K562 (cell line): ENCODE measurements around the gene GDF15. TPM values are rescaled to one million over a fixed set of nuclear protein-coding genes. Genes with fewer than 3 reads are reported as not detected.

ENCODE experiments used
- EP400 ChIP-seq: fragments of 450-650 bp; IDR thresholded peaks from 2 replicates; pipeline ENCODE4 v1.6.1; 2017; ENCODE audit warnings: antibody characterized with exemption, mild to moderate bottlenecking, moderate library complexity
- FIP1L1 ChIP-seq: fragments of 200-400 bp; formaldehyde crosslinking; IDR thresholded peaks from 2 replicates; pipeline ENCODE4 v1.6.1; 2018; ENCODE audit warnings: mild to moderate bottlenecking, low read depth, low read length; ENCODE audit not compliant: poor library complexity, severe bottlenecking
- KDM4B ChIP-seq, 2 experiments: fragments of 450-650 bp in 1 of 2; sonication (generic) in 1 of 2; IDR thresholded peaks; 2 replicates each; pipeline ENCODE4 v1.6.1; 2016 to 2017; ENCODE audit warnings: borderline replicate concordance in 2 of 2, antibody characterized with exemption in 1 of 2, low read depth in 1 of 2, mild to moderate bottlenecking in 1 of 2
- KLF16 ChIP-seq: IDR thresholded peaks from 2 replicates; pipeline ENCODE4 v1.6.1; 2016; ENCODE audit warnings: antibody characterized with exemption
- MEF2A ChIP-seq: IDR thresholded peaks from 2 replicates; pipeline ENCODE4 v1.6.1; 2011; ENCODE audit warnings: low read depth, mild to moderate bottlenecking, low read length, moderate library complexity; ENCODE audit not compliant: control insufficient read depth
- RBM15 ChIP-seq: fragments of 200-400 bp; formaldehyde crosslinking; IDR thresholded peaks from 2 replicates; pipeline ENCODE4 v1.6.1; 2018; ENCODE audit warnings: mild to moderate bottlenecking, low read length, moderate library complexity; ENCODE audit not compliant: insufficient read depth
- SRSF3 ChIP-seq: fragments of 200-400 bp; formaldehyde crosslinking; IDR thresholded peaks from 2 replicates; pipeline ENCODE4 v1.6.1; 2016; ENCODE audit warnings: mild to moderate bottlenecking, low read length, moderate library complexity; ENCODE audit not compliant: insufficient read depth
- TCF7 ChIP-seq: sonication (generic); IDR thresholded peaks from 2 replicates; pipeline ENCODE4 v1.6.1; 2016; ENCODE audit warnings: antibody characterized with exemption, borderline replicate concordance
- TEAD4 ChIP-seq, 2 experiments: sonication (generic) in 1 of 2; formaldehyde crosslinking in 1 of 2; IDR thresholded peaks; 2 replicates each; pipeline versions ENCODE4 v1.6.1 to v1.8.0; 2012 to 2022; ENCODE audit warnings: borderline replicate concordance in 1 of 2, inconsistent platforms in 1 of 2, low read length in 1 of 2, mild to moderate bottlenecking in 1 of 2, missing genetic modification reagents in 1 of 2
- TGIF2 ChIP-seq: sonication (generic); formaldehyde crosslinking; IDR thresholded peaks from 2 replicates; pipeline ENCODE4 v1.8.1; 2022; ENCODE audit warnings: mild to moderate bottlenecking, missing genetic modification reagents, moderate library complexity
- ZNF316 ChIP-seq: fragments of 450-650 bp; IDR thresholded peaks from 2 replicates; pipeline ENCODE4 v1.6.1; 2016
- polyA plus RNA-seq, 8 experiments: library from polyadenylated mRNA; depleted of rRNA in 4 of 8; stranded (reverse) in 5 of 8; unstranded in 3 of 8; fragments of >200 nt; fragmentation: Nextera tagmentation in 2 of 8; fragmentation: Illumina TruSeq in 1 of 8; extraction: Ambion mirVana in 2 of 8; extraction: Trizol in 1 of 8; gene quantifications; 2 replicates each; pipeline versions ENCODE4 v1.2.1 to v1.2.3, GENCODE V29; 2011 to 2014; ENCODE audit warnings: inconsistent platforms in 1 of 8, missing spikeins in 1 of 8
- total RNA-seq, 7 experiments: library from RNA; depleted of rRNA in 6 of 7; stranded (reverse); fragments of >200 nt in 6 of 7; fragmentation: Illumina TruSeq in 2 of 7; extraction: Trizol in 2 of 7; gene quantifications; 2 replicates each; pipeline versions ENCODE4 v1.2.1 to v1.2.3, GENCODE V29; 2011 to 2021; ENCODE audit warnings: low replicate concordance in 1 of 7
- TF ChIP-seq, protein P1 (sequence below): sonication (generic); formaldehyde crosslinking; IDR thresholded peaks from 2 replicates; pipeline ENCODE4 v1.8.0; 2022; ENCODE audit warnings: missing genetic modification reagents, mild to moderate bottlenecking, borderline replicate concordance
- TF ChIP-seq, protein P2 (sequence below), 3 experiments: fragments of 200-800 bp in 1 of 3; fragments of 250-450 bp in 1 of 3; fragments of 450-650 bp in 1 of 3; sonication (Bioruptor Pico) in 1 of 3; sonication (Bioruptor generic) in 1 of 3; formaldehyde crosslinking in 1 of 3; IDR thresholded peaks; 2 replicates each; pipeline versions ENCODE4 v1.6.1 to v1.8.0; 2016 to 2022; ENCODE audit warnings: mild to moderate bottlenecking in 2 of 3, missing genetic modification characterization in 2 of 3, missing compliant biosample characterization in 1 of 3, moderate library complexity in 1 of 3
- TF ChIP-seq, protein P3 (sequence below): fragments of 250-450 bp; sonication (Bioruptor Pico); IDR thresholded peaks from 2 replicates; pipeline ENCODE4 v1.4.0; 2020

The GDF15 gene
- total and polyA plus RNA-seq, 9 of the 15 experiments (the other 6 are each of a cell fraction or from before 2014, with no cell fraction given): 2.3 to 82.4 (median 12.5) TPM

DNA sequence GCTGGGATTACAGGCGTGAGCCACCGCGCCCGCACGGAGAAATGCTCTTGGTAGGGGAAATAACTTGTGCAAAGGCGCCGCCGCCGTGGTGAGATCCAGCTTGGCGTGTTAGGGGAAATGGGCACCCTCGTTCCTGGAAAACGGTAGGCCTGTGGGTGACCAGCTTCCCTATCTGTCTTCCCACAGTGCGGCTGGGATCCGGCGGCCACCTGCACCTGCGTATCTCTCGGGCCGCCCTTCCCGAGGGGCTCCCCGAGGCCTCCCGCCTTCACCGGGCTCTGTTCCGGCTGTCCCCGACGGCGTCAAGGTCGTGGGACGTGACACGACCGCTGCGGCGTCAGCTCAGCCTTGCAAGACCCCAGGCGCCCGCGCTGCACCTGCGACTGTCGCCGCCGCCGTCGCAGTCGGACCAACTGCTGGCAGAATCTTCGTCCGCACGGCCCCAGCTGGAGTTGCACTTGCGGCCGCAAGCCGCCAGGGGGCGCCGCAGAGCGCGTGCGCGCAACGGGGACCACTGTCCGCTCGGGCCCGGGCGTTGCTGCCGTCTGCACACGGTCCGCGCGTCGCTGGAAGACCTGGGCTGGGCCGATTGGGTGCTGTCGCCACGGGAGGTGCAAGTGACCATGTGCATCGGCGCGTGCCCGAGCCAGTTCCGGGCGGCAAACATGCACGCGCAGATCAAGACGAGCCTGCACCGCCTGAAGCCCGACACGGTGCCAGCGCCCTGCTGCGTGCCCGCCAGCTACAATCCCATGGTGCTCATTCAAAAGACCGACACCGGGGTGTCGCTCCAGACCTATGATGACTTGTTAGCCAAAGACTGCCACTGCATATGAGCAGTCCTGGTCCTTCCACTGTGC is 2.4 kb downstream of the GDF15 start (continued):
- TF ChIP-seq RBM15 (0 out of 2 replicates have a peak, but pooled peaks have one; percentile 48), FIP1L1 (peak; percentile 99), TEAD4 (IDR thresholded peaks at IDR 0.05; ENCODE audit: low read length) (no peak; the same call in 1 of the 2 replicates), TEAD4 (CRISPR knock-in tag; IDR thresholded peaks at IDR 0.05; ENCODE audit: borderline replicate concordance) (0 out of 2 replicates have a peak, but pooled peaks have one; percentile 13), ZNF316 (no peak), TCF7 (peak; percentile 25; the same call in 1 of the 2 replicates), SRSF3 (no peak), MEF2A (0 out of 2 replicates have a peak, but pooled peaks have one; percentile 31), KDM4B (IDR thresholded peaks at IDR 0.05; ENCODE audit: borderline replicate concordance in 2 of 2, low read depth in 1 of 2) (peak in 1 of 2 experiments; percentile 58; a peak in 1 of 4 replicates), EP400 (peak; percentile 66; the same call in 1 of the 2 replicates), TGIF2 (CRISPR knock-in tag) (no peak), KLF16 (0 out of 2 replicates have a peak, but pooled peaks have one; percentile 58)
- TF ChIP-seq, protein P1, sequence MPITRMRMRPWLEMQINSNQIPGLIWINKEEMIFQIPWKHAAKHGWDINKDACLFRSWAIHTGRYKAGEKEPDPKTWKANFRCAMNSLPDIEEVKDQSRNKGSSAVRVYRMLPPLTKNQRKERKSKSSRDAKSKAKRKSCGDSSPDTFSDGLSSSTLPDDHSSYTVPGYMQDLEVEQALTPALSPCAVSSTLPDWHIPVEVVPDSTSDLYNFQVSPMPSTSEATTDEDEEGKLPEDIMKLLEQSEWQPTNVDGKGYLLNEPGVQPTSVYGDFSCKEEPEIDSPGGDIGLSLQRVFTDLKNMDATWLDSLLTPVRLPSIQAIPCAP (CRISPR knock-in tag): 0 out of 2 replicates have a peak, but pooled peaks have one; percentile 7
- TF ChIP-seq, protein P2, sequence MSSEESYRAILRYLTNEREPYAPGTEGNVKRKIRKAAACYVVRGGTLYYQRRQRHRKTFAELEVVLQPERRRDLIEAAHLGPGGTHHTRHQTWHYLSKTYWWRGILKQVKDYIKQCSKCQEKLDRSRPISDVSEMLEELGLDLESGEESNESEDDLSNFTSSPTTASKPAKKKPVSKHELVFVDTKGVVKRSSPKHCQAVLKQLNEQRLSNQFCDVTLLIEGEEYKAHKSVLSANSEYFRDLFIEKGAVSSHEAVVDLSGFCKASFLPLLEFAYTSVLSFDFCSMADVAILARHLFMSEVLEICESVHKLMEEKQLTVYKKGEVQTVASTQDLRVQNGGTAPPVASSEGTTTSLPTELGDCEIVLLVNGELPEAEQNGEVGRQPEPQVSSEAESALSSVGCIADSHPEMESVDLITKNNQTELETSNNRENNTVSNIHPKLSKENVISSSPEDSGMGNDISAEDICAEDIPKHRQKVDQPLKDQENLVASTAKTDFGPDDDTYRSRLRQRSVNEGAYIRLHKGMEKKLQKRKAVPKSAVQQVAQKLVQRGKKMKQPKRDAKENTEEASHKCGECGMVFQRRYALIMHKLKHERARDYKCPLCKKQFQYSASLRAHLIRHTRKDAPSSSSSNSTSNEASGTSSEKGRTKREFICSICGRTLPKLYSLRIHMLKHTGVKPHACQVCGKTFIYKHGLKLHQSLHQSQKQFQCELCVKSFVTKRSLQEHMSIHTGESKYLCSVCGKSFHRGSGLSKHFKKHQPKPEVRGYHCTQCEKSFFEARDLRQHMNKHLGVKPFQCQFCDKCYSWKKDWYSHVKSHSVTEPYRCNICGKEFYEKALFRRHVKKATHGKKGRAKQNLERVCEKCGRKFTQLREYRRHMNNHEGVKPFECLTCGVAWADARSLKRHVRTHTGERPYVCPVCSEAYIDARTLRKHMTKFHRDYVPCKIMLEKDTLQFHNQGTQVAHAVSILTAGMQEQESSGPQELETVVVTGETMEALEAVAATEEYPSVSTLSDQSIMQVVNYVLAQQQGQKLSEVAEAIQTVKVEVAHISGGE (CRISPR knock-in tag; IDR thresholded peaks at IDR 0.05): peak in 1 of 3 experiments; percentile 86; a peak in 2 of 6 replicates
- TF ChIP-seq, protein P3, sequence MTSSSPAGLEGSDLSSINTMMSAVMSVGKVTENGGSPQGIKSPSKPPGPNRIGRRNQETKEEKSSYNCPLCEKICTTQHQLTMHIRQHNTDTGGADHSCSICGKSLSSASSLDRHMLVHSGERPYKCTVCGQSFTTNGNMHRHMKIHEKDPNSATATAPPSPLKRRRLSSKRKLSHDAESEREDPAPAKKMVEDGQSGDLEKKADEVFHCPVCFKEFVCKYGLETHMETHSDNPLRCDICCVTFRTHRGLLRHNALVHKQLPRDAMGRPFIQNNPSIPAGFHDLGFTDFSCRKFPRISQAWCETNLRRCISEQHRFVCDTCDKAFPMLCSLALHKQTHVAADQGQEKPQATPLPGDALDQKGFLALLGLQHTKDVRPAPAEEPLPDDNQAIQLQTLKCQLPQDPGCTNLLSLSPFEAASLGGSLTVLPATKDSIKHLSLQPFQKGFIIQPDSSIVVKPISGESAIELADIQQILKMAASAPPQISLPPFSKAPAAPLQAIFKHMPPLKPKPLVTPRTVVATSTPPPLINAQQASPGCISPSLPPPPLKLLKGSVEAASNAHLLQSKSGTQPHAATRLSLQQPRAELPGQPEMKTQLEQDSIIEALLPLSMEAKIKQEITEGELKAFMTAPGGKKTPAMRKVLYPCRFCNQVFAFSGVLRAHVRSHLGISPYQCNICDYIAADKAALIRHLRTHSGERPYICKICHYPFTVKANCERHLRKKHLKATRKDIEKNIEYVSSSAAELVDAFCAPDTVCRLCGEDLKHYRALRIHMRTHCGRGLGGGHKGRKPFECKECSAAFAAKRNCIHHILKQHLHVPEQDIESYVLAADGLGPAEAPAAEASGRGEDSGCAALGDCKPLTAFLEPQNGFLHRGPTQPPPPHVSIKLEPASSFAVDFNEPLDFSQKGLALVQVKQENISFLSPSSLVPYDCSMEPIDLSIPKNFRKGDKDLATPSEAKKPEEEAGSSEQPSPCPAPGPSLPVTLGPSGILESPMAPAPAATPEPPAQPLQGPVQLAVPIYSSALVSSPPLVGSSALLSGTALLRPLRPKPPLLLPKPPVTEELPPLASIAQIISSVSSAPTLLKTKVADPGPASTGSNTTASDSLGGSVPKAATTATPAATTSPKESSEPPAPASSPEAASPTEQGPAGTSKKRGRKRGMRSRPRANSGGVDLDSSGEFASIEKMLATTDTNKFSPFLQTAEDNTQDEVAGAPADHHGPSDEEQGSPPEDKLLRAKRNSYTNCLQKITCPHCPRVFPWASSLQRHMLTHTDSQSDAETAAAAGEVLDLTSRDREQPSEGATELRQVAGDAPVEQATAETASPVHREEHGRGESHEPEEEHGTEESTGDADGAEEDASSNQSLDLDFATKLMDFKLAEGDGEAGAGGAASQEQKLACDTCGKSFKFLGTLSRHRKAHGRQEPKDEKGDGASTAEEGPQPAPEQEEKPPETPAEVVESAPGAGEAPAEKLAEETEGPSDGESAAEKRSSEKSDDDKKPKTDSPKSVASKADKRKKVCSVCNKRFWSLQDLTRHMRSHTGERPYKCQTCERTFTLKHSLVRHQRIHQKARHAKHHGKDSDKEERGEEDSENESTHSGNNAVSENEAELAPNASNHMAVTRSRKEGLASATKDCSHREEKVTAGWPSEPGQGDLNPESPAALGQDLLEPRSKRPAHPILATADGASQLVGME (CRISPR knock-in tag): peak; percentile 78; the same call in 1 of the 2 replicates
